K562 (cell line): Measurements from ENCODE around the gene CMIP. TPM values are rescaled to one million over a fixed set of nuclear protein-coding genes. Genes with fewer than 3 reads are reported as not detected.
A peak's percentile ranks its signal among the peaks of the same experiment; 100 is the strongest.

Source experiments
- ATAC-seq: fragments of 200-7000 bp; cut with Tn5 transposase; 3 replicates; pipeline ENCODE4 v1.9.1; 2020; ENCODE audit warnings: moderate library complexity
- BruUV-seq: library from RNA; stranded (reverse); fragments of 400-500 nt; replicated peaks from 2 replicates; lab custom pipeline; 2021; lab: Mats Ljungman, UMichigan
- CTCF ChIA-PET: fragments of 300-600 bp; formaldehyde crosslinking; extraction: SDS; loops from one replicate; lab custom pipeline; 2021; ENCODE audit warnings: low intra/inter-chr PET ratio; lab: Yijun Ruan, JAX
- POLR2A ChIA-PET: fragments of 300-600, 350-650 bp; sonication (Branson Sonifier 250); formaldehyde crosslinking; extraction: SDS; loops from one replicate; lab custom pipeline; 2021; ENCODE audit warnings: antibody characterized with exemption, inconsistent platforms; lab: Yijun Ruan, JAX
- DNase-seq, 4 experiments: peaks; one replicate each; pipeline versions ENCODE4 v3.0.0 to v3.0.0-alpha.2; 2011 to 2018; ENCODE audit warnings: low spot score in 3 of 4, mixed read lengths in 3 of 4; ENCODE audit errors: extremely low read depth in 1 of 4
- FAIRE-seq: peaks from 2 replicates; lab custom pipeline; 2011; peaks lifted over from hg19 to GRCh38; lab: Jason Lieb, UNC
- H2AFZ ChIP-seq: 2 replicates; pipeline ENCODE4 v1.6.0; 2011; ENCODE audit warnings: low read depth, low read length, control low read depth, inconsistent platforms
- H3K27ac ChIP-seq: fragments of 200-600 bp; 3 replicates; pipeline ENCODE4 v1.8.0; 2011; ENCODE audit warnings: low read depth, mild to moderate bottlenecking, control low read depth, inconsistent platforms, low read length, moderate library complexity, mixed read lengths; ENCODE audit errors: extremely low read depth
- H3K27me3 ChIP-seq, 2 experiments: fragments of 300-600 bp in 1 of 2; 2 replicates in 1 of 2; 3 replicates in 1 of 2; pipeline versions ENCODE4 v1.6.0 to v1.8.0; 2011; ENCODE audit warnings: inconsistent platforms in 2 of 2, low read length in 2 of 2, mild to moderate bottlenecking in 1 of 2, mixed read lengths in 1 of 2, moderate library complexity in 1 of 2; ENCODE audit not compliant: control insufficient read depth in 2 of 2, insufficient read depth in 2 of 2
- H3K36me3 ChIP-seq: fragments of 300-600 bp; 3 replicates; pipeline ENCODE4 v1.8.0; 2011; ENCODE audit warnings: mild to moderate bottlenecking, low read length, inconsistent platforms; ENCODE audit not compliant: control insufficient read depth, insufficient read depth
- H3K4me1 ChIP-seq, 2 experiments: fragments of 200-600 bp in 1 of 2; replicated peaks in 1 of 2; 2 replicates in 1 of 2; 3 replicates in 1 of 2; pipeline versions ENCODE4 v1.5.1 to v1.8.0; 2011; ENCODE audit warnings: inconsistent platforms in 2 of 2, low read length in 2 of 2, mild to moderate bottlenecking in 1 of 2, mixed read lengths in 1 of 2, moderate library complexity in 1 of 2; ENCODE audit not compliant: control insufficient read depth in 2 of 2, insufficient read depth in 2 of 2
- H3K4me2 ChIP-seq: 2 replicates; pipeline ENCODE4 v1.6.1; 2011; ENCODE audit warnings: low read length, control low read depth, inconsistent platforms, mixed read lengths; ENCODE audit not compliant: insufficient read depth
- H3K4me3 ChIP-seq: fragments of 200-600 bp; sonication (generic), shearing (Covaris generic); 2 replicates; pipeline ENCODE4 v1.5.1; 2016; ENCODE audit warnings: control low read depth, inconsistent platforms
- H3K79me2 ChIP-seq: fragments of 200-600 bp; 3 replicates; pipeline ENCODE4 v1.8.0; 2011; ENCODE audit warnings: low read length, inconsistent platforms; ENCODE audit not compliant: control insufficient read depth, insufficient read depth
- H3K9ac ChIP-seq, 2 experiments: 2 replicates each; pipeline versions ENCODE4 v1.6.0 to v1.6.1; 2011; ENCODE audit warnings: low read depth in 2 of 2, low read length in 2 of 2, control low read depth in 1 of 2, inconsistent platforms in 1 of 2, mild to moderate bottlenecking in 1 of 2, mixed read lengths in 1 of 2; ENCODE audit not compliant: insufficient read depth in 1 of 2
- H3K9me1 ChIP-seq: one replicate; pipeline ENCODE4 v1.6.0; 2011; ENCODE audit warnings: inconsistent platforms, mild to moderate bottlenecking, low read length, moderate library complexity; ENCODE audit not compliant: control insufficient read depth, insufficient read depth
- H3K9me3 ChIP-seq: replicated peaks from 2 replicates; pipeline ENCODE4 v1.5.1; 2011; ENCODE audit warnings: low read depth, low read length, inconsistent platforms; ENCODE audit not compliant: control insufficient read depth, insufficient read depth
- H4K20me1 ChIP-seq: replicated peaks from 2 replicates; pipeline ENCODE4 v1.6.1; 2011; ENCODE audit warnings: low read length, inconsistent platforms, mixed read lengths; ENCODE audit not compliant: control insufficient read depth, insufficient read depth
- COPS2 ChIP-seq: fragments of 450-650 bp; conservative IDR thresholded peaks from 2 replicates; pipeline ENCODE4 v1.6.1; 2016; ENCODE audit warnings: mild to moderate bottlenecking, moderate library complexity
- MYBL2 ChIP-seq, 2 experiments: fragments of 450-650 bp in 1 of 2; sonication (generic) in 1 of 2; formaldehyde crosslinking in 1 of 2; IDR thresholded peaks; 2 replicates each; pipeline versions ENCODE4 v1.6.1 to v1.8.1; 2017 to 2022; ENCODE audit warnings: borderline replicate concordance in 1 of 2, inconsistent platforms in 1 of 2, low read depth in 1 of 2, mild to moderate bottlenecking in 1 of 2, missing genetic modification reagents in 1 of 2, moderate library complexity in 1 of 2
- POLR2G ChIP-seq: fragments of 200-400 bp; formaldehyde crosslinking; IDR thresholded peaks from 2 replicates; pipeline ENCODE4 v1.6.1; 2017; ENCODE audit warnings: low read depth, mild to moderate bottlenecking, antibody characterized with exemption, low read length, moderate library complexity
- RBFOX2 ChIP-seq: fragments of 200-400 bp; formaldehyde crosslinking; IDR thresholded peaks from 2 replicates; pipeline ENCODE4 v1.6.1; 2017; ENCODE audit warnings: low read depth, mild to moderate bottlenecking, low read length, moderate library complexity
- ZC3H4 ChIP-seq: sonication (generic); formaldehyde crosslinking; IDR thresholded peaks from 2 replicates; pipeline ENCODE4 v1.9.0; 2021; ENCODE audit warnings: missing genetic modification reagents, borderline replicate concordance
- ZNF197 ChIP-seq: fragments of 200-800 bp; sonication (Bioruptor generic); IDR thresholded peaks from 2 replicates; pipeline ENCODE4 v1.6.1; 2016; ENCODE audit warnings: low read depth, missing genetic modification characterization, missing compliant biosample characterization
- WGBS: fragments of 100-300 bp; shearing (Covaris generic); methylation state at CpG from one replicate; pipeline ENCODE4 v1.1.6; 2016; ENCODE audit warnings: low coverage, mixed read lengths; ENCODE audit not compliant: insufficient coverage; ENCODE audit errors: missing lambda C conversion rate; 5-methylcytosine and 5-hydroxymethylcytosine counted together
- in situ Hi-C: fragments of 300-500 bp; cut with MboI; formaldehyde crosslinking; loops from 4 replicates; pipeline ENCODE4 v1.15.0; 2018; ENCODE audit warnings: inconsistent platforms, mixed read lengths
- intact Hi-C: fragments of 100-400 bp; cut with micrococcal nuclease; formaldehyde crosslinking; loops from 2 replicates; pipeline ENCODE4 v1.14.2; 2022
- polyA plus RNA-seq, 8 experiments: library from polyadenylated mRNA; depleted of rRNA in 4 of 8; stranded (reverse) in 5 of 8; unstranded in 3 of 8; fragments of >200 nt; fragmentation: Nextera tagmentation in 2 of 8; fragmentation: Illumina TruSeq in 1 of 8; extraction: Ambion mirVana in 2 of 8; extraction: Trizol in 1 of 8; gene quantifications; 2 replicates each; pipeline versions ENCODE4 v1.2.1 to v1.2.3, GENCODE V29; 2011 to 2014; ENCODE audit warnings: inconsistent platforms in 1 of 8, missing spikeins in 1 of 8
- total RNA-seq, 7 experiments: library from RNA; depleted of rRNA in 6 of 7; stranded (reverse); fragments of >200 nt in 6 of 7; fragmentation: Illumina TruSeq in 2 of 7; extraction: Trizol in 2 of 7; gene quantifications; 2 replicates each; pipeline versions ENCODE4 v1.2.1 to v1.2.3, GENCODE V29; 2011 to 2021; ENCODE audit warnings: low replicate concordance in 1 of 7
- TF ChIP-seq, protein P1 (sequence below): sonication (generic); formaldehyde crosslinking; IDR thresholded peaks from 2 replicates; pipeline ENCODE4 v1.8.1; 2023; ENCODE audit warnings: mild to moderate bottlenecking, missing genetic modification reagents

Gene CMIP
- total and polyA plus RNA-seq, 9 of the 15 experiments (the other 6 are each of a cell fraction or from before 2014, with no cell fraction given) = 0.94 to 82.5 (median 10.3) TPM

DNA sequence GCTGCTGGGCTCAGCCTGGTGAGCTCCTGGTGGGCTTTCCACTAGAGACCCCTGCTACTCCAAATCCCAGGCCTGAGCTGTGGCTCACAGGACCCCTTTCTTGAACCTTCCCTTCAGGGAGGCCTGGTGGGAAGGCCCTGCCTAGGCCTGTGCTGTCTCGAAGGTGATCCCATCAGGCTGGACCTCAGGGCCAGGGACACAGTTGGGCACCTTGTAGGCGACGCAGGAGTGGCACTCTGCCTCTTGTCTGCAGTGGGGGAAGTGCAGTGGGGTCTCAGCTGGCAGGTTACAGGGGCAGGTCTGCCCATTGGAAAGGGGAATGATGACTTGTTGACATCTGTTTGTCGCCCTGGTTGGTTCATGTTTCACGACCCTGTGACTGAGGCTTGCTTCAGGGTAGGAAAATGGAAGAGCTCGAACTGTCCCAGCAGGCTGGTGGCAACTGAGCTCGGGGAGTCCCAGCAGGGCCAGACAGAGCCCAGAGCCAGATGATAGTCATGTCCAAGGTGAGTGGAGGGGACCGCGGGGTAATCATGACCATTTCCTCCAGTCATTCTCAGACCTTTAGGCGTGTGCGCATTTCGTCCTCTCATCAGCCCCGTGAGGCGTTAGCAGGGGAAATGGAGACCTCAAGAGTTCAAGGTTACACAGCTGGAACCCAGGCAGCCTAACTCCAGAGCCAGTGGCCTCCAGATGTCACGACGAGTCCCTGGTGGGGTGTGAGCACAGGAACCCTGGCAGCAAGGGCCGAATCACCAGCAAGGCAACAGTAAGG, 11.3 kb downstream of the CMIP start:
- H4K20me1 ChIP-seq = 0 out of 2 replicates have a peak, but pooled peaks cover 5% of the 10 kb centered on the region
- DNase-seq (no peak), FAIRE-seq (no peak), ATAC-seq (no peak)
- H3K4me2 ChIP-seq = no peak overlapping the region
- H3K9me1 ChIP-seq = peaks cover 11% of the 10 kb centered on the region
- peak overlapping the region; percentile 1; the same call in 1 of the 3 replicates for H3K27ac ChIP-seq
- WGBS = 81% methylated on average over 17 of the region's 17 CpGs
- H3K79me2 ChIP-seq = peaks cover 100% of the 10 kb centered on the region
- no peak overlapping the region for H3K4me3 ChIP-seq
- no TSS peak for BruUV-seq
- ChIA-PET POLR2A (interaction anchor here (0.8 to 2.4 kb wide), 4 partner anchors 10 to 311 kb away, joined by 3 to 7 read pairs (median 4); no protein-coding TSS in a partner anchor), CTCF (no interaction called here)
- H2AFZ ChIP-seq = no peak overlapping the region
- peak overlapping the region in 1 of 2 experiments; percentile 69; a peak in 2 of 4 replicates for H3K9ac ChIP-seq
- in situ Hi-C loops = no loop called here
- intact Hi-C loops = no loop called here
- peaks cover 57 to 63% of the 10 kb centered on the region in 2 experiments for H3K4me1 ChIP-seq
- H3K9me3 ChIP-seq = peaks cover 2% of the 10 kb centered on the region; the same call in 1 of the 2 replicates
- TF ChIP-seq COPS2 (no peak), ZNF197 (no peak), ZC3H4 (CRISPR knock-in tag) (0 out of 2 replicates have a peak, but pooled peaks have one; percentile 8), RBFOX2 (0 out of 2 replicates have a peak, but pooled peaks have one; percentile 41), MYBL2 (IDR thresholded peaks at IDR 0.05; ENCODE audit: low read depth) (no peak), MYBL2 (CRISPR knock-in tag; IDR thresholded peaks at IDR 0.05; ENCODE audit: borderline replicate concordance) (no peak), POLR2G (peak; percentile 21; the same call in 1 of the 2 replicates)
- TF ChIP-seq, protein P1, sequence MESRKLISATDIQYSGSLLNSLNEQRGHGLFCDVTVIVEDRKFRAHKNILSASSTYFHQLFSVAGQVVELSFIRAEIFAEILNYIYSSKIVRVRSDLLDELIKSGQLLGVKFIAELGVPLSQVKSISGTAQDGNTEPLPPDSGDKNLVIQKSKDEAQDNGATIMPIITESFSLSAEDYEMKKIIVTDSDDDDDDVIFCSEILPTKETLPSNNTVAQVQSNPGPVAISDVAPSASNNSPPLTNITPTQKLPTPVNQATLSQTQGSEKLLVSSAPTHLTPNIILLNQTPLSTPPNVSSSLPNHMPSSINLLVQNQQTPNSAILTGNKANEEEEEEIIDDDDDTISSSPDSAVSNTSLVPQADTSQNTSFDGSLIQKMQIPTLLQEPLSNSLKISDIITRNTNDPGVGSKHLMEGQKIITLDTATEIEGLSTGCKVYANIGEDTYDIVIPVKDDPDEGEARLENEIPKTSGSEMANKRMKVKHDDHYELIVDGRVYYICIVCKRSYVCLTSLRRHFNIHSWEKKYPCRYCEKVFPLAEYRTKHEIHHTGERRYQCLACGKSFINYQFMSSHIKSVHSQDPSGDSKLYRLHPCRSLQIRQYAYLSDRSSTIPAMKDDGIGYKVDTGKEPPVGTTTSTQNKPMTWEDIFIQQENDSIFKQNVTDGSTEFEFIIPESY = peak; percentile 65; the same call in 1 of the 2 replicates
- peaks cover 54% of the 10 kb centered on the region for H3K36me3 ChIP-seq
- no peaks in the 10 kb centered on the region for H3K27me3 ChIP-seq
